Measurements from ENCODE around the gene SDK2. TPM values are rescaled to one million over a fixed set of nuclear protein-coding genes. Genes with fewer than 3 reads are reported as not detected.

The SDK2 gene
- total and polyA plus RNA-seq, 2 of the 8 experiments (the other 6 are each of a cell fraction or from before 2014, with no cell fraction given): 3.9 to 4.1 TPM

- TF ChIP-seq CEBPB (IDR thresholded peaks at IDR 0.05; ENCODE audit: low read depth, low read length): no peak
- no peak for TF ChIP-seq TAF7 (optimal IDR thresholded peaks at IDR 0.05; ENCODE audit: borderline replicate concordance, low read depth, low read length)
- no peak for TF ChIP-seq BCL11A (IDR thresholded peaks at IDR 0.05; ENCODE audit: low read depth in 2 of 2, low read length in 2 of 2)
- no peak for TF ChIP-seq POLR2A (IDR thresholded peaks at IDR 0.05; ENCODE audit: control extremely low read depth in 1 of 2, low read depth in 2 of 2, low read length in 2 of 2)
- TF ChIP-seq BRCA1 (IDR thresholded peaks at IDR 0.05; ENCODE audit: low read depth, low read length): no peak
- no peak for TF ChIP-seq SP1 (IDR thresholded peaks at IDR 0.05; ENCODE audit: low read depth, low read length)
- TF ChIP-seq TBP (IDR thresholded peaks at IDR 0.05; ENCODE audit: low read depth, low read length): no peak
- TF ChIP-seq SIRT6 (IDR thresholded peaks at IDR 0.05; ENCODE audit: low read length): no peak
Observed at GRCh38 chr17:73478334-73478733, 165.9 kb downstream of the SDK2 start (continued).
